ENCODE measurements around the gene LAMP5.

The LAMP5 gene

GRCh38 chr20:9514461-9515213 lies at the start of gene LAMP5:
LAMP5 (plus strand) TSS chr20:9514590; CDS start chr20:9514853, 263 bp downstream.
- DNase-seq, result peak; percentile 14

- DNase-seq, result no peak
Observed at GRCh38 chr20:9467995-9468394, 46.4 kb upstream of the LAMP5 start.

GRCh38 chr20:9474835-9475415 lies 39.5 kb upstream of the LAMP5 start:
- no peak for DNase-seq

- no peak for DNase-seq
Observed at GRCh38 chr20:9475456-9475855, 38.9 kb upstream of the LAMP5 start.

- DNase-seq, result no peak
Observed at GRCh38 chr20:9476174-9476573, 38.2 kb upstream of the LAMP5 start.

GRCh38 chr20:9476637-9477036 lies 37.8 kb upstream of the LAMP5 start:
- no peak for DNase-seq

- DNase-seq, result no peak
Observed at GRCh38 chr20:9478771-9479170, 35.6 kb upstream of the LAMP5 start.

GRCh38 chr20:9480066-9480465 lies 34.3 kb upstream of the LAMP5 start:
- no peak for DNase-seq

- DNase-seq, result no peak
Observed at GRCh38 chr20:9482180-9482579, 32.2 kb upstream of the LAMP5 start.

GRCh38 chr20:9483131-9483530 lies 31.3 kb upstream of the LAMP5 start:
- DNase-seq, result no peak

GRCh38 chr20:9485614-9486340 lies 28.6 kb upstream of the LAMP5 start:
- DNase-seq, result no peak

GRCh38 chr20:9487231-9487630 lies 27.2 kb upstream of the LAMP5 start:
- DNase-seq, result no peak

GRCh38 chr20:9488063-9488462 lies 26.3 kb upstream of the LAMP5 start:
- DNase-seq, result no peak

GRCh38 chr20:9490161-9490560 lies 24.2 kb upstream of the LAMP5 start:
- no peak for DNase-seq

- no peak for DNase-seq
Observed at GRCh38 chr20:9490631-9491030, 23.8 kb upstream of the LAMP5 start.

GRCh38 chr20:9491324-9491723 lies 23.1 kb upstream of the LAMP5 start:
- no peak for DNase-seq

GRCh38 chr20:9492067-9492466 lies 22.3 kb upstream of the LAMP5 start:
- no peak for DNase-seq

GRCh38 chr20:9493803-9494202 lies 20.6 kb upstream of the LAMP5 start:
- DNase-seq, result no peak

GRCh38 chr20:9495701-9496100 lies 18.7 kb upstream of the LAMP5 start:
- DNase-seq, result no peak

- no peak for DNase-seq
Observed at GRCh38 chr20:9496155-9496554, 18.2 kb upstream of the LAMP5 start.

GRCh38 chr20:9498322-9498721 lies 16.1 kb upstream of the LAMP5 start:
- no peak for DNase-seq

GRCh38 chr20:9499126-9499899 lies 15.1 kb upstream of the LAMP5 start:
- no peak for DNase-seq

GRCh38 chr20:9500121-9500520 lies 14.3 kb upstream of the LAMP5 start:
- DNase-seq, result no peak
